ENCODE results near the gene FSHB. TPM values are rescaled to one million over a fixed set of nuclear protein-coding genes. Genes with fewer than 3 reads are reported as not detected.

FSHB gene
- total RNA-seq, 4 donors from 2014 or later, result not detected

DNA sequence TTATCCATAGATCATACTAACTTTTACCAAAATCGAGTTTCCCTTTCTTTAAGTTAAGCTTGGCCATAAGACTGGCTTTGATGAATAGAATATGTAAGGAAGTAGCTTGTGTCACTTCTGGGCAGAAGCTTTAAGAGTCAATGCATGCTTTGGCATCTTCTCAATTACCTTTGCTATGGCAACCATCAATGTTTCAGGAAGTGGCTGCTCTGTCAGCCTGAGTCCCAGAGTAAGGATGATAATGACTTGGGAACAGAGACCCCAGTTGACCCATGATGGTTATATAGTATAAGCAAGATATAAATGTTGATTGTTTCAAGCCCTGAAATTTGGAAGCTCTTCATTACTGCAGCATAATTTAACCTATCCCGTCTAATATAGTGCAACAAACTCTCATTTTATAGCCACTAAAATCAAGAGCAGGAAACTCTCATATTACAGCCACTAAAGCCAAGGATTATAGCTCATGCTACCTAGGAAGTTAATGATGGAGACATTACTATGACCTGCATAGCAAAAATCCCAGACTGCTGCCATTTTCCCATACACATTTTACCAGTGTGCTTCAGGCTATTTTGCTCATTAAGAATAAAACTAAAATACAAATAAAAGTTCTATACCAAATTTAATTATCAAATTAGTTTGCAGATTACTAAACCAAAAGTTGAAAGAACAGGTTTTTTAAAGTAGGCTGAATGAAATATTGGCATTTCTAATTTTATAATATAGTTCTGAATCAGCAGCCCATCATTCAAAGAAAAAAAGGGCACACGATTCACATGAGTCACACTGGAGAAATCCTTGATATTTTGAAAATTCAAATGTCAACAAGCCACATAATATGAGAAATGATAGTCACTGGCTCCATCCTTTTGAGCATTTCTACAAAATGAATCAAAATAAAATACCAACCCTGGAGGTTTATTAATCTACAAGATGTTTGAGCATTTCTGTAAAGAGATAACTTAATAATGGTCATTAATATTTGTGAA, 23.8 kb downstream of the FSHB start:
- Histone ChIP-seq H3K4me3 (no peak overlapping the region), H3K27ac (no peak overlapping the region), H3K27me3 (no peaks in the 10 kb centered on the region), H3K36me3 (no peaks in the 10 kb centered on the region), H3K9me3 (no peaks in the 10 kb centered on the region), H3K4me1 (no peaks in the 10 kb centered on the region)
- WGBS, result 59% methylated on average over 3 of the region's 3 CpGs
- no peak for DNase-seq (ENCODE audit: low spot score in 2 of 2)
- TF ChIP-seq POLR2AphosphoS5 (IDR thresholded peaks at IDR 0.05) (no peak), POLR2A (IDR thresholded peaks at IDR 0.05) (no peak), EP300 (IDR thresholded peaks at IDR 0.05) (no peak)
- TF ChIP-seq, protein P1, sequence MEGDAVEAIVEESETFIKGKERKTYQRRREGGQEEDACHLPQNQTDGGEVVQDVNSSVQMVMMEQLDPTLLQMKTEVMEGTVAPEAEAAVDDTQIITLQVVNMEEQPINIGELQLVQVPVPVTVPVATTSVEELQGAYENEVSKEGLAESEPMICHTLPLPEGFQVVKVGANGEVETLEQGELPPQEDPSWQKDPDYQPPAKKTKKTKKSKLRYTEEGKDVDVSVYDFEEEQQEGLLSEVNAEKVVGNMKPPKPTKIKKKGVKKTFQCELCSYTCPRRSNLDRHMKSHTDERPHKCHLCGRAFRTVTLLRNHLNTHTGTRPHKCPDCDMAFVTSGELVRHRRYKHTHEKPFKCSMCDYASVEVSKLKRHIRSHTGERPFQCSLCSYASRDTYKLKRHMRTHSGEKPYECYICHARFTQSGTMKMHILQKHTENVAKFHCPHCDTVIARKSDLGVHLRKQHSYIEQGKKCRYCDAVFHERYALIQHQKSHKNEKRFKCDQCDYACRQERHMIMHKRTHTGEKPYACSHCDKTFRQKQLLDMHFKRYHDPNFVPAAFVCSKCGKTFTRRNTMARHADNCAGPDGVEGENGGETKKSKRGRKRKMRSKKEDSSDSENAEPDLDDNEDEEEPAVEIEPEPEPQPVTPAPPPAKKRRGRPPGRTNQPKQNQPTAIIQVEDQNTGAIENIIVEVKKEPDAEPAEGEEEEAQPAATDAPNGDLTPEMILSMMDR (IDR thresholded peaks at IDR 0.05), result no peak

DNA sequence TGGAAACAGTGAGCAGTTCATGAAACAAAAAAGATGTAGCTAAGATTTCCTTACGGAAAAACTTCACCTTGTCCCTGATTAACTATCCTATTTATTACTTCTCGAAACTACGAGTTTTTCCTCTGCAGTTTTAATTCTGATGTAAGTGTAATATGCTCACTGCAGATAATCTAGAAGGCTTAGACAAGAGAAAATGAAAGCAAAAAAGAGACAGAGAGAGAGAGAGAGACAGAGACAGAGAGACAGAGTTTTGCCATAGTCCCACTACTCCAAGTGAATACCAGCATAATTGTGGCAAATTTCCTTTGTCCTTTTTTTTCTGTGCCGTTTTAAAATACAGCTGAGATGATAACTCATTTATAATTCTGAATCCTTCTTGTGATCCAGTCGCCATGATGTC, 24.8 kb downstream of the FSHB start:
- H3K9me3 ChIP-seq, result no peaks in the 10 kb centered on the region
- TF ChIP-seq, protein P1 (IDR thresholded peaks at IDR 0.05), result no peak
- no peak overlapping the region for H3K4me3 ChIP-seq
- WGBS, result 71% methylated on average over 5 of the region's 5 CpGs
- H3K27me3 ChIP-seq, result no peaks in the 10 kb centered on the region
- no peaks in the 10 kb centered on the region for H3K4me1 ChIP-seq
- DNase-seq (ENCODE audit: low spot score in 2 of 2), result no peak
- no peaks in the 10 kb centered on the region for H3K36me3 ChIP-seq
- H3K27ac ChIP-seq, result no peak overlapping the region

DNA sequence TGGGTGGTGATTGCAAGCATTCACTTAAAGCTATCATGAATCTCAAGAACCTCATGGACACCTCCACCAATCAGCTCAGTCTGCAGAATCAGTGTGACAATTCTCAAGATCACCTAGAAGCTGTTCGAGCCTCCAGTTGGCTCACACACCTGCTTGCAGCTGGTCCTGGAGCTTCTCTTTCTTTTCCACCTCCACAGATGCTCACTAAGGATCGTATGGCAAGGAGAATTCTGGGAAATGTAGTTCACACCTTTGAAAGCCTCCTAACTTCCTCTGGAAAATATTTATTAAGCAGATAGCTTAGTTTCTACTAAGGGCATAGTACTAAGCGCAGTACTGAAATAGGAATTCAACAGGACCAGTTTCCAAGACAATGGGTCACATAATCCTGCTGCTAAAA, 26.2 kb downstream of the FSHB start:
- no peaks in the 10 kb centered on the region for H3K9me3 ChIP-seq
- 65% methylated on average over 3 of the region's 3 CpGs for WGBS
- no peaks in the 10 kb centered on the region for H3K36me3 ChIP-seq
- H3K27ac ChIP-seq, result no peak overlapping the region
- DNase-seq (ENCODE audit: low spot score in 2 of 2), result no peak
- H3K4me1 ChIP-seq, result no peaks in the 10 kb centered on the region
- H3K27me3 ChIP-seq, result no peaks in the 10 kb centered on the region
- TF ChIP-seq POLR2AphosphoS5 (IDR thresholded peaks at IDR 0.05), result no peak
- H3K4me3 ChIP-seq, result no peak overlapping the region

DNA sequence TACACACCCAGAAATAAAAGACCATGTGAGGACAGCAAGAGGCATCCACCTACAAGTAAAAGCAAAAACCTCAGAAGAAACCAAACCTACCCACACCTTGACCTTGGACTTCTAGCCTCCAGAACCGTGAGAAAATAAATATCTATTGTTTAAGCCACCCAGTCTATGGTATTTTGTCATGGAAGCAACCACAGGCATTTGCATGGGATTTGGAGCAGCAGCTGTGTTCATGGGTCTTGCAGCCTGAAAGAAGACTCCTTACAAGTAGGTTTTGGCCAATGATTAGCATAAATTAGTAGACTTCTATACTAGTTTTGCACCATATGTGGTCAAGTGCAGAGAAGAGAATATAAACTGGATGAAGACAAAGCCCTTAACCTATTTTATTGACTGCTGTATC, 27.9 kb downstream of the FSHB start:
- TF ChIP-seq POLR2A (IDR thresholded peaks at IDR 0.05), result no peak
- no peak for TF ChIP-seq POLR2AphosphoS5 (IDR thresholded peaks at IDR 0.05)
- TF ChIP-seq EP300 (IDR thresholded peaks at IDR 0.05), result no peak
- TF ChIP-seq, protein P1 (IDR thresholded peaks at IDR 0.05), result no peak
- DNase-seq (ENCODE audit: low spot score in 2 of 2), result no peak
- Histone ChIP-seq H3K36me3 (no peaks in the 10 kb centered on the region), H3K27me3 (no peaks in the 10 kb centered on the region), H3K9me3 (no peaks in the 10 kb centered on the region), H3K4me1 (no peaks in the 10 kb centered on the region), H3K4me3 (no peak overlapping the region), H3K27ac (no peak overlapping the region)
- WGBS, result 38% methylated on average over 1 of the region's 1 CpG

DNA sequence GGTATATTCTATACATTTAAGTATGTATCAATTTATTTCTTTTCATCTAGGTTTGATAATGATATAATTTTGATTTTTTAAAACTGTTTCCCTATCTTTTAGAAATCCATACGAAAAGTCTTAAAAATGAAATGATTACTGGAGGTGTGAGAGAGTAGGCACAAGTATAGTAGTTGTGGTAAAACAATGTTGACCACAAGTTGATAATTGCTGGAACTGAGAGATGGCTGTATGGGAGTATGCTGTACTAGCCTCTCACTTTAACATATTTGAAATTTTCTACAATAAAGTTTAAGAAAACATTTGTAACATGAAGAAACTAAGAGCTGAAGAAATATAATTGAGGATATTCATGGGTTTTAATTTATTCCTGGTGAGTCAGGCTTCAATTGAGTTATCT, 30.0 kb downstream of the FSHB start:
- no peak for DNase-seq (ENCODE audit: low spot score in 2 of 2)
- WGBS, result 79% methylated on average over 1 of the region's 1 CpG
- H3K36me3 ChIP-seq, result no peaks in the 10 kb centered on the region

More for the DNA sequence above, 30.0 kb downstream of the FSHB start:
- Histone ChIP-seq H3K4me1 (no peaks in the 10 kb centered on the region), H3K27me3 (no peaks in the 10 kb centered on the region), H3K4me3 (no peak overlapping the region), H3K9me3 (no peaks in the 10 kb centered on the region), H3K27ac (no peak overlapping the region)
- TF ChIP-seq EP300 (IDR thresholded peaks at IDR 0.05) (no peak), POLR2AphosphoS5 (IDR thresholded peaks at IDR 0.05) (no peak)
- TF ChIP-seq, protein P1 (IDR thresholded peaks at IDR 0.05), result no peak

All from suprapubic skin (tissue), 4 donors.